Stimulated activated CD4-positive, alpha-beta T cell treated with anti-CD3 and anti-CD28 coated beads, Interleukin-4, amount 100 ng/mL, for 1 hour (primary cell): ENCODE measurements around the gene YES1.

Experiments
- DNase-seq: peaks from one replicate; pipeline ENCODE4 v3.0.0-alpha.2; 2020

Gene YES1

DNA sequence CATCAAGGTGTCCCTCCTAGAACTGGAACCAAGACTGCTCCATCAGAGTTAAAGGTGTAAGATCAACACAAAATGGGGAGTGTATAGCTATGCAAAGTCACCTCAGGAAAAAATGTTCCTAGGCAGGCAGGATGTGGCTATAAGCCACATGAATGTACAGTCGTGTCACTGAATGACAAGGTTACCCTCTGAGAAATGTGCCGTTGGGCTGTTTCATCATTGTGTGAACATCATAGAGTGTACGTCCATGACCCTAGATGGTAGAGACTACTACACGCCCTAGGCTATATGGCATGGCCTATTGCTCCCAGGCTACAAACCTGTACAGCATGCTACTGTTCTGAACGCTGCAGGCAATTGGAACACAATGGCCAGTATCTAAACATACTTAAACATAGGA is 130.1 kb downstream of the YES1 start:
- DNase-seq: no peak

DNA sequence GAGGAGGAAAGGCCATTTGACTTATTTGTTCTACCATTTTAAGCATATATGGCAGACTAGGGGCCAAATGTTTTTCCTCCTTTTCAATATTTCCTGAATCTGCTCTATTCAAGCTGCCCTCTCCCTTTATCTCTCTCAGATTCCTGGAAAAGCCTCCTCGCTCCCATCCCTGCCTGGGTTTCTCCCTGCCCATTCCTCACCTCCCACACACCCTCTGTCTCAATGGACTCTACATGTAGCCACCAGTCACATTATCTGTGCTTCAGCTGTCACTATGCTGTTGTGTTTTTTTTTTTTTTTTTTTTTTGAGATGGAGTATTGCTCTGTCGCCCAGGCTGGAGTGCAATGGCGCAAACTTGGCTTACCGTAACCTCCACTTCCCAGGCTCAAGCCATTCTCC is 131.7 kb downstream of the YES1 start:
- no peak for DNase-seq

DNA sequence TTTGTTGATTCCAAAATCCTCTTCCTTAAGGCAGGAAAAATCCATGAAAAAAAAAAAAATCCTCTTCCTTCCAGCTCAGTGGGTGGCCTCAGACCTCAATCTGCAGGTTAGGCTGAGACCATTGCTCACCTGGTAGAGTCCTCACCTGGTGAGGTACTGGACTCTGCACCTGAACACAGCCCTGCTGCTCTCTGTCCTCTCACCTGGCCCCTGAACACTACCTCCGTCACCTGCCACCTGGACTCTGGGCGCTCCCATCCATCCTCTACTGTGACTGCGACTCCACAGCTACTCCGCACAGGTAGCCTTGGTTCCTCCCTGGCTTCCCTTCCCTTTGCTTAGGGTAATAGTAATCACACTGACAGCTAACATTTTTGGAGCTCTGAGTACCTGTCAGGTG is 132.5 kb downstream of the YES1 start:
- DNase-seq: no peak

GRCh38 chr18:678482-679182 is 133.4 kb downstream of the YES1 start:
- DNase-seq: no peak

DNA sequence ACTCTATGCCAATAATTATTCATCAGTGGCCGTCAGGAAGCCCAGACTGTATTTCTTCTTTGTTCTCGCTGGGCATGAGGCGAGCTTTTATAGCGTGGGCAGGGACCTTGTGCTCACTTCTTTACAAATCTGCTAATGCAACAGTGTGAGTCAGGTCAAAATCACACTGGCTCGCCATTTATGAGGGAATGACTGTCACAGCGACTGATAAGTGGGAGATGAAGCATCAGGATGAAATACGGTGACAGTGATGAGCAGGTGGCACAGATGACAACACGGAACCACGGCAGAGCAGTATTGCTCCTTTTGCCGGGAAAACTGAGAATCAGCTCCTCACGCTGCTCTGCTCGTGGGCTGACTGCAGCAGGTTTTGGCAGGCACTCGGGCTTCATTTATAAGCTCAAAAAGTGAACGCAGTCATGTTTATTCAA is 134.1 kb downstream of the YES1 start:
- no peak for DNase-seq

DNA sequence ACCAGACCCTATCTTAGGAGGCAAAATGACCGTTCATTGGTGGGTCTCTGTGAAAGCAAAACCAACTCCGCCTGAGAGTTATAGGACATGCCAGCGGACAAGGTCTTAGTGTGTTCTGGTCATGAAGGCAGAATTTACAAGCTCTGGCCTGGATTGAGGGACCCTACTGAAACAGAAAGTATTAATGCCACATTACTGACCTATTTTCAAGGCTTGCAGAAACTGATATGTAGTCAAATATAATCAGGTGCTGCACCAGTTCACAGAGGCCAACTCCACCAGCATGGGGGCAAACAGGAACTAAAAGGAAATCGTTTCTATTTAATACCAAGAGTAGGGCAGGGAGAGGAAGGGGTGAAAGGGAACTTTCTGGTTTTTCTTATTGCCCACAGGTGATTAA is 134.9 kb downstream of the YES1 start:
- DNase-seq: no peak

DNA sequence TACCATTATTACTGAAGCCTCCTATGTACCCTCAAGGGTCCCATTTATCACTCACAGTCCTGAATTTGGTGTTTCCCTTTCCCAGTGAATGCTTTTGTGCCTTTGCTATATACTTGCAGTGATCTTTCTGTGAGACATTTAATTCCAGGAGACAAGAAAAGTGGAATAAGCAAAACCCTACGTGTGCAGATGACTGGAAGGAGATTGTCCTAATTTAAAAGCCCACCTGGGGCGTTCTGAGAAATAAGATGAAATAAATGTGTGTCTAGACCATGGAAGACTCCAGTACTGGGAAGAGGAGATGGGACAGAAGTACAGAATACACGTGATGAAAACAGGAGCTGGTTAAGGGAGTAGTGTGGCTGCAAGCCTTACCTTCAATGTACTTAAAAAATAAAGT is 135.3 kb downstream of the YES1 start:
- DNase-seq: no peak

DNA sequence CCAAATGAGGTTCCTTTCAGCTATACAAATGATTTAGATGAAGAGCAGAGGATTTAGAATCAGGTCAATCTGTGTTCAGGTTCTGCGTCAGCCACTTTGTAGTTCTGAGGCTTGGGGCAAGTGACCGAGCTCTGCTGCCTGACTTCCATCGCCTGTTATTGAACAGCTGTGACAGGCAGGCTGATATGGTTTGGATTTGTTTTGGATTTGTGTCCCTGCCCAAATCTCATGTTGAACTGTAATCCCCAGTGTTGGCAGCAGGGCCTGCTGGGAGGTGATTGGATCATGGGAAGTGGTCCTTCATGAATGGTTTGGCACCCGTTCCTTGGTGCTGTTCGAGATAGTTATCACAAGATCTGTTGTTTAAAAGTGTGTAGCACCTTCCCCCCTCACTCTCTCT is 136.0 kb downstream of the YES1 start:
- no peak for DNase-seq

GRCh38 chr18:675307-675706 is 136.7 kb downstream of the YES1 start:
- no peak for DNase-seq

- DNase-seq: no peak
Observed at GRCh38 chr18:673769-674168, 138.3 kb downstream of the YES1 start.

- no peak for DNase-seq
Observed at GRCh38 chr18:673317-673716, 138.7 kb downstream of the YES1 start.
